Measurements from ENCODE around the gene ETS1.

ETS1 gene

DNA sequence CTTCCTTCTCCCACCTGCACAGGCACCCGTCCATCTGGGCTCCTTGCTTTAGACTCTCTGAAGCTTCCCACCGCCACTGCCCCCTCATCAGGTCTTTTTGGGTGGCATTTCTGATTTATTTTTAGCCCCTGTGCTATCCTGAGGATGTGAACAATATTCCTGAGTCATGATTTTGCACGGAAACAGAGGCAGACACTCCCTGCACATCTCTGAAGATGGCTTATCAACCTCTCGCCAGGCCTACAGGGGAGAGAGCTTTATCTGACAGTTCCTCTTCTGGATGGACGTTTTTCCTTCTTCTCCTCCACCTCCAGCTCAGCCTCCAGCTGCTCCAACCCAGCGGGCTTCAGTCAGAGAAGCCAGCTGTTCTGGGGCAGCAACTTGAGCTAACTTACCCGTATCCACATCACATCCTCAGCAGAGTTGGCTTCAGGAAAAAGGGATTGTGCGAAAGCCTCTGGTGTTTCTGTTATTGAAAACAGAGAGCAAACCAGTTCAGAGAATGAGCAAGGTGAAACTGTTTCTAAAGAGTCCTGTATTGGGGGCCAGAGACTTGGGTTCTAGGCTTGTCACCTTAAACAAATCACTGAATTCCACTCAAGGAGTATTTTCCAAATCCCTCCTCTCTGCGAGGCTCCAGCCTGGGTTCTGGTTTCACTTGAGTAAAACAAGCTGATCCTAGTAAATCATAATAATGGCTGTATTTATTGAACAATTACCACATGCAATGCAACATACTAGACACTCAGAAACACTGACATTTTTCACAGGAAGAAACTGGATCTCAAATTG, 33.1 kb upstream of the ETS1 start:
- no peak for TF ChIP-seq TEAD4 (IDR thresholded peaks at IDR 0.05)
- no peak for TF ChIP-seq FOXM1 (IDR thresholded peaks at IDR 0.05; ENCODE audit: borderline replicate concordance, low read depth)
- no peak for TF ChIP-seq EP300 (IDR thresholded peaks at IDR 0.05; ENCODE audit: borderline replicate concordance)
- no peak for TF ChIP-seq CEBPB (IDR thresholded peaks at IDR 0.05)
- no peak for TF ChIP-seq NFIC (IDR thresholded peaks at IDR 0.05)

DNA sequence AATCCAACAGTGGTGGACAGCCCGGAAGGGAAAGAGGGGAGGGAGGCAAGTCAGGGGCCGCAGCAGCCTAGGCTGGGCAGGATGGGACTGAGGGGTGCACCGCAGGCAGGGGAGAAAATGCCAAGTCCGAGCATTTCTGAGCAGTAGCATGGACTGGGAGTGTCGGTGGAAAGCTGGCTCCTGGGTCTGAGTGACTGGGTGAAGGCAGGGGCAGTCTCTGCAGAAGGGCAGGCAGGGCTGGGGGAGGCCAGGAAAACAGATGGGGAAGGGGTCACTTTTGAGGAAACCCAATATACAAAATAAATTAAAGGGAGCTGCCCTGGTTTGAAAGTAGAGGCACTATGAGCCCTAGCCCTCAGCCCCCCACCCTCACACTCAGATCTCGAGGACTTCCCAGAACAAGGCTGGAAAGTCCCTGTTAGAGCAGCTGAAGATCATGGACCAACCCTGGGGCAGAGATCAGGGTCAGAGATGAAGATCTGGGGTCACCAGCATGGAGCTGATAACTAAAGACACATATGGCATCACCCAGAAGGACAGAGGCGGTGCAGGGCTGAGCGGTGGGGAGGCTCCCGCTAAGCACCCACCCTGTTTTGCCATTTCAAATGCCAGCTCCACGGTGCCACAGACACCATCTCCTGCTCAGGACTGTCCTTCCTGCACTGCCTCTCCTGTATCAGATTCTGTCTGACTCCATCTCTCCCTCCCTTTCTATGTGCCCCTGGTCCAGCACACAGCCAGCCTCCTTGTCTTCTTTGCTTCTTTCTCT, 32.4 kb upstream of the ETS1 start:
- TF ChIP-seq FOXM1 (IDR thresholded peaks at IDR 0.05; ENCODE audit: borderline replicate concordance, low read depth) = no peak
- TF ChIP-seq, protein P1, sequence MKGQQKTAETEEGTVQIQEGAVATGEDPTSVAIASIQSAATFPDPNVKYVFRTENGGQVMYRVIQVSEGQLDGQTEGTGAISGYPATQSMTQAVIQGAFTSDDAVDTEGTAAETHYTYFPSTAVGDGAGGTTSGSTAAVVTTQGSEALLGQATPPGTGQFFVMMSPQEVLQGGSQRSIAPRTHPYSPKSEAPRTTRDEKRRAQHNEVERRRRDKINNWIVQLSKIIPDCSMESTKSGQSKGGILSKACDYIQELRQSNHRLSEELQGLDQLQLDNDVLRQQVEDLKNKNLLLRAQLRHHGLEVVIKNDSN (IDR thresholded peaks at IDR 0.05) = no peak
- TF ChIP-seq, protein P2, sequence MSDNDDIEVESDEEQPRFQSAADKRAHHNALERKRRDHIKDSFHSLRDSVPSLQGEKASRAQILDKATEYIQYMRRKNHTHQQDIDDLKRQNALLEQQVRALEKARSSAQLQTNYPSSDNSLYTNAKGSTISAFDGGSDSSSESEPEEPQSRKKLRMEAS (IDR thresholded peaks at IDR 0.05) = no peak
- no peak for TF ChIP-seq EP300 (IDR thresholded peaks at IDR 0.05; ENCODE audit: borderline replicate concordance)
- no peak for TF ChIP-seq TAF1 (IDR thresholded peaks at IDR 0.05; ENCODE audit: low read depth)
- TF ChIP-seq CEBPB (IDR thresholded peaks at IDR 0.05) = no peak
- no peak for TF ChIP-seq RAD21 (IDR thresholded peaks at IDR 0.05; ENCODE audit: low read depth)
- TF ChIP-seq NFIC (IDR thresholded peaks at IDR 0.05) = no peak
- TF ChIP-seq YY1 (IDR thresholded peaks at IDR 0.05; ENCODE audit: low read depth) = no peak
- no peak for TF ChIP-seq TCF12 (IDR thresholded peaks at IDR 0.05; ENCODE audit: low read depth)

DNA sequence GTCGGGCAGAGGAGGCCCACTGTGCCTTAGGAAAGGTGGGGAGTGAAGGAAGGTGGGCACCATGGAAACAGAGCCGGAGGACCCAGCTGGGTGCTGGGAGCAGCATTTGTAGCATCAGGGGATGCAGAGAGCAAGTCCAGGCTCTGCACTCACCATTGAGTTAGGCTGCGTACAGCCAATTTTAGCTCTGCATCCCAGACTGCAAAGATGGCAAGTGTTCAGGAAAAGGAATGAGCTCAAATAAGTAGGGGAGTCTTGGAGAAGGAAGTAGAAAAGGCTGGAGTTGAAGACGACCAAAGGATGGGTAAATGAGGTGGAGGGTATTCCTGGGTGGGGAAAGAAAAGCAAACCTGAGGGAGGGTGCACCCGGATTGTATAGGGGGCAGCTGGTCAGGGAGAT, 31.6 kb upstream of the ETS1 start:
- TF ChIP-seq, protein P3, sequence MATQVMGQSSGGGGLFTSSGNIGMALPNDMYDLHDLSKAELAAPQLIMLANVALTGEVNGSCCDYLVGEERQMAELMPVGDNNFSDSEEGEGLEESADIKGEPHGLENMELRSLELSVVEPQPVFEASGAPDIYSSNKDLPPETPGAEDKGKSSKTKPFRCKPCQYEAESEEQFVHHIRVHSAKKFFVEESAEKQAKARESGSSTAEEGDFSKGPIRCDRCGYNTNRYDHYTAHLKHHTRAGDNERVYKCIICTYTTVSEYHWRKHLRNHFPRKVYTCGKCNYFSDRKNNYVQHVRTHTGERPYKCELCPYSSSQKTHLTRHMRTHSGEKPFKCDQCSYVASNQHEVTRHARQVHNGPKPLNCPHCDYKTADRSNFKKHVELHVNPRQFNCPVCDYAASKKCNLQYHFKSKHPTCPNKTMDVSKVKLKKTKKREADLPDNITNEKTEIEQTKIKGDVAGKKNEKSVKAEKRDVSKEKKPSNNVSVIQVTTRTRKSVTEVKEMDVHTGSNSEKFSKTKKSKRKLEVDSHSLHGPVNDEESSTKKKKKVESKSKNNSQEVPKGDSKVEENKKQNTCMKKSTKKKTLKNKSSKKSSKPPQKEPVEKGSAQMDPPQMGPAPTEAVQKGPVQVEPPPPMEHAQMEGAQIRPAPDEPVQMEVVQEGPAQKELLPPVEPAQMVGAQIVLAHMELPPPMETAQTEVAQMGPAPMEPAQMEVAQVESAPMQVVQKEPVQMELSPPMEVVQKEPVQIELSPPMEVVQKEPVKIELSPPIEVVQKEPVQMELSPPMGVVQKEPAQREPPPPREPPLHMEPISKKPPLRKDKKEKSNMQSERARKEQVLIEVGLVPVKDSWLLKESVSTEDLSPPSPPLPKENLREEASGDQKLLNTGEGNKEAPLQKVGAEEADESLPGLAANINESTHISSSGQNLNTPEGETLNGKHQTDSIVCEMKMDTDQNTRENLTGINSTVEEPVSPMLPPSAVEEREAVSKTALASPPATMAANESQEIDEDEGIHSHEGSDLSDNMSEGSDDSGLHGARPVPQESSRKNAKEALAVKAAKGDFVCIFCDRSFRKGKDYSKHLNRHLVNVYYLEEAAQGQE (IDR thresholded peaks at IDR 0.05; ENCODE audit: low read depth) = no peak
- no peak for TF ChIP-seq EGR1 (IDR thresholded peaks at IDR 0.05)
- TF ChIP-seq, protein P1 (IDR thresholded peaks at IDR 0.05) = no peak
- no peak for TF ChIP-seq NFIC (IDR thresholded peaks at IDR 0.05)
- TF ChIP-seq CEBPB (IDR thresholded peaks at IDR 0.05) = no peak
- no peak for TF ChIP-seq TAF1 (IDR thresholded peaks at IDR 0.05; ENCODE audit: low read depth)
- TF ChIP-seq EP300 (IDR thresholded peaks at IDR 0.05; ENCODE audit: borderline replicate concordance) = no peak
- no peak for TF ChIP-seq FOXM1 (IDR thresholded peaks at IDR 0.05; ENCODE audit: borderline replicate concordance, low read depth)
- TF ChIP-seq YY1 (IDR thresholded peaks at IDR 0.05; ENCODE audit: low read depth) = no peak
- TF ChIP-seq TCF12 (IDR thresholded peaks at IDR 0.05; ENCODE audit: low read depth) = no peak
- TF ChIP-seq, protein P2 (IDR thresholded peaks at IDR 0.05) = no peak
- no peak for TF ChIP-seq CREB1 (IDR thresholded peaks at IDR 0.05; ENCODE audit: low read depth)
- TF ChIP-seq ZBTB7A (IDR thresholded peaks at IDR 0.05; ENCODE audit: low read depth) = no peak
- no peak for TF ChIP-seq TEAD4 (IDR thresholded peaks at IDR 0.05)
- TF ChIP-seq RAD21 (IDR thresholded peaks at IDR 0.05; ENCODE audit: low read depth) = no peak

DNA sequence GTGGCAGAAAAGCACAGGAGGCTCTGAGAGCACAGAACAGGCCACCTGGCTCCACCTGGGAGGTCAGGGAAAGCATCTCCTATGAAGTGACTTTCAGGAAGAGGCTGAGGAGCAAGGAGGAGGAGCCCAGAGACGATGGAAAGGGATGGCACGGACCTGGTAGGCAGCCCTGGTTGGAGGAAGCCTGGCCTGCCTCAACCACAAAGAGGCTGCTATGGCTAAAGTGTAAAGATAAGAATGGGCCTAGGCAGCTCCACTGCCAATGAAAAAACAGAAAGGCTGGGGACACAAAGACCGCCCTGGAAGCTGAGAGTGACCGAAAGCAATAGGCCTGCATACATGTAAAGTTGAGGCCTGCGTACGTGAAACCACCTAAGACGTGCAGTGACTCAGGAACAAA, 31.2 kb upstream of the ETS1 start:
- TF ChIP-seq YY1 (IDR thresholded peaks at IDR 0.05; ENCODE audit: low read depth) (no peak), TCF12 (IDR thresholded peaks at IDR 0.05; ENCODE audit: low read depth) (no peak), EGR1 (IDR thresholded peaks at IDR 0.05) (no peak), CREB1 (IDR thresholded peaks at IDR 0.05; ENCODE audit: low read depth) (no peak), EP300 (IDR thresholded peaks at IDR 0.05; ENCODE audit: borderline replicate concordance) (no peak), RAD21 (IDR thresholded peaks at IDR 0.05; ENCODE audit: low read depth) (no peak), ZBTB7A (IDR thresholded peaks at IDR 0.05; ENCODE audit: low read depth) (no peak), NFIC (IDR thresholded peaks at IDR 0.05) (no peak), FOXM1 (IDR thresholded peaks at IDR 0.05; ENCODE audit: borderline replicate concordance, low read depth) (no peak), TAF1 (IDR thresholded peaks at IDR 0.05; ENCODE audit: low read depth) (no peak), CEBPB (IDR thresholded peaks at IDR 0.05) (no peak), TEAD4 (IDR thresholded peaks at IDR 0.05) (no peak)
- TF ChIP-seq, protein P2 (IDR thresholded peaks at IDR 0.05) = no peak
- TF ChIP-seq, protein P1 (IDR thresholded peaks at IDR 0.05) = no peak
- TF ChIP-seq, protein P3 (IDR thresholded peaks at IDR 0.05; ENCODE audit: low read depth) = no peak

Data from Ishikawa (cell line).